Stimulated activated CD4-positive, alpha-beta T cell treated with anti-CD3 and anti-CD28 coated beads, TNF-alpha, amount 100 ng/mL, for 4 hours (primary cell): ENCODE data around the gene IMPG2.

Experiments used
- DNase-seq, 3 experiments: peaks; one replicate each; pipeline ENCODE4 v3.0.0-alpha.2; 2020; ENCODE audit warnings: low read depth in 3 of 3

Gene IMPG2

DNA sequence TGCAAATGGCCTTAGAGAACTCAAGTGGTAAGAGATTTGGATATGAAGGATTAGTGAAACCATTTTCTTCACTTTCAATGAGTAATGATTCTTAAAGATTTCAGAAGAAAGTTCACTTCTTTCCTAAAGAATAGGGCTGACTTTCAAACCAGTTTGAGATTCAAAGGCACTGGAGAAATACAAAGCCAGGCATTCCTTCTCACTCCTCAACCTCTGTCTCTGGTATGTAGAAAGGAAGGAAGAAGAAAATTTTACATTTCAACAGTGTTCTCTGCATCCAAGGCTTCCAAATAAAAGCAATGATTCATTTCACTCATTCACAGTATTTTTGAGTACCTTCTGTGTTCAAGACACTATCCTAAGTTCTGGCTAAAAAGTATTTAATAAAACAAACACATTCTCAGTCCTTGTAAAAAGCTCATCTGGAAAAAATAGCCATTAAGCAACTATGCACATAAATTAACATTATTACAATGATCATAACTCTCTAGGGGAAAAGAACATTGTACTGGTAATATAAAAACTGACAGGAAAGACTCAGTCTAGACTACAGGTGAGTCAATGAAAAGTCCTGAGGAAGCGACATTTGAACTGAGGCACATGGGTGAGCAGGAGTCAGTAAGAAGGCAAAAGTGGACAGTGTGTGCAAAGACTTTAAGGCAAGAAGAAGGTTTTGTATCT, 79.5 kb downstream of the IMPG2 start:
- DNase-seq, result no peak

DNA sequence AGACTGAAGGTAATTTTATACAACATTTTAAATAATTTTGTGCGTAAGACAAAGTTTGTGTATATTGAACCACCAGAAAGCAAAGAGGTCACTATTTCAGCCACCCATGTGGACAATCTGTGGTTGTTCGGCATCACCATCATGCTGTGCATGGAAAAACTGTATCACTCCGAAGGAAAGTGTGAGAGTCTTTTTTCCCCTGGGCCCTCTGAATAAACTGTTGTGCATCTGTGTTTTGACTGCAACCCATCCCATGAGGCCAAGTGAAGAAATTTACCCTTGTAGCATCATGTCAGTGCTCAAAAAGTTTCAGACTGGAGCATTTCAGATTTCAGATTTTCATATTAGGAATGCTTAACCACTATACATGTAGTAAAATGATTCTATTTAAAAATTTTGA, 85.3 kb downstream of the IMPG2 start:
- no peak for DNase-seq

DNA sequence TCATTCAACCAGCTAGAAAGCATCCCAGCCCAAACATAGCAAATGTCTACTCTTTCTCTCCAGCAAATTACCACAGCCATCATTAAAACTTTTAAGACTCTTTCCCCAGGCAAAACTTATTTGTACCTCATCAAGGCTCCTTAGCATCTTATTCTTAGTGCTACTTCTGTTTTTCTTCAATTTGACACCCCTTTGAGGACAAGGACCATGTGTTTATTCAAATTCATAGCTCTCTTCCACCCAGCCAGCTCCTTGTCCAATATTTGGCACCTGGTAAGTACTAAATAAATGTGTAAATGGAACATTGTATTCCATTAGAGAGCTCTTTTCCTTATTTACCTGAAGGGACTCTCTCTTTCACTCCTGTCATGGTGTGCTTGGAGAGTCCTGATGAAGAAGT, 89.8 kb downstream of the IMPG2 start:
- DNase-seq, result no peak

DNA sequence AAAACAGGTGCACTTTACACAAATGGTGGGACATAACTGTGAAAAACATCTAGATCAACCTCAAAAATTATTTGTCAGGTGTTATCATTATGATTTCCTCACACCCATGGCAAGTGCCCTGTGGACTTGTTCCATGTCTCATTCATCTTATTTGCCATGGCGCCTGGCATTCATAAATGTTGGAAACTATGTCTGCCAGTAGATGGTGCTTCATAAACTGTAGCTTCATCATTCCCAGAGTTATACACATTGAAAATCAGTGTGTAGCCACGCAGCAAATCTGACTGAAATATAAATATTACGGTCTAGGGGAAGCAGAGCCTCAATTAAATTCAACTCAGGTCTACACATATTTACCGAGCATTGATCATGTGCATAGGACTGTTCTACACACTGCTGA, 90.7 kb downstream of the IMPG2 start:
- no peak for DNase-seq

DNA sequence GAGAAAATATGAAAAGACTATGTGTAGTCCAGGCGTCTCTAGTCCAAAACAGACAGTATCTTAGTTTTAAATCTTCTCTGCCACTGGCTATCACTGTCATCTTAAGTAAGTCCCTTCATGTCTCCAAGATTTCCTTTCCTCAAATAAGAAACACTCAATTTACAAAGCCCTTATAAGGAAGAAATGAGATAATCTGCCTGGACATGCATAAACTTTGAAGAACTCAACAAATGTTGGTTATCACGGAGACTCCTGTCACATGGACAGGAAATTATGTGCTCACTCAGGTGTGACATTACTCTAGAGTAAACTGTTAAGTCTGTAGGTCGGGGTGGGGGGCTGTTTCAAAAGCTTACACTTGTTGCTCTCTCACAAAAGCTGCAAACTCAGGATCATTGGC, 91.9 kb downstream of the IMPG2 start:
- DNase-seq, result no peak

DNA sequence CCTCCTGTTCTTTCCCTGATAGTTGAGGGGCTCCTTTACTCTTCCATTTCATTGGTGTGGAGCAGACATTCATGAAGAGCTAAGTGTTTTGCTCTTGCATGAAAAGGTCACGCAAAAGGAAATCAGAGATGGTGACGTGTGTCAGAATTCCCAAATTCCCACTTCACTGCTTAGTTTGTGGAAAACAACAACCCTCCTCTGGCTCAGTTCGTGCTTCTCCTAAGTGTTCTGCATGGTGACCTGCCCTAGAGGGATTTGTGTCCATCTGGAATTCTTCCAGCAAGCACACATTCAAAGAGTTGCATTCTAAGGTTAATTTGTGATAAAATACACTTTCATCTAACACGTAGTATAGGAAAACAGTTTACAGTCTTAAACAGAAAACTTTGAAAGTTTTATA, 95.6 kb downstream of the IMPG2 start:
- DNase-seq, result no peak

DNA sequence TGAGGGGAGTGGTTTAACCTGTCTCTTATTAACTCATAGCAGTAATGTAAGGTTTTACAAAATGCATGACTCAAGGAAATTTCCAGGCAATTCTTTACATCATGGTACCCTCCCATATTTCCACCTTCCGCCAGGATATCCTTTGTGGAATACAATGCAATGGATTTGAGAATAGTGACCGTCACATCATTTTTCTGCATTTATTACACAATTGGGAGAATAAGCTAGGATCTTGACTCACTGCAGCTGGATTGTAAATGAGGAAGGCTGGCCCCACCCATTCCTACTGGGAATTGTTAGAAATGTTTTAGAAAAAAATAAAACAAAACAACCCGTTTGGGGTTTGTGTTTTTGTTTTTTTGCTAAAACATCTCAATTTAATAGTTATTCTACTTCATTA, 97.4 kb downstream of the IMPG2 start:
- DNase-seq, result no peak

DNA sequence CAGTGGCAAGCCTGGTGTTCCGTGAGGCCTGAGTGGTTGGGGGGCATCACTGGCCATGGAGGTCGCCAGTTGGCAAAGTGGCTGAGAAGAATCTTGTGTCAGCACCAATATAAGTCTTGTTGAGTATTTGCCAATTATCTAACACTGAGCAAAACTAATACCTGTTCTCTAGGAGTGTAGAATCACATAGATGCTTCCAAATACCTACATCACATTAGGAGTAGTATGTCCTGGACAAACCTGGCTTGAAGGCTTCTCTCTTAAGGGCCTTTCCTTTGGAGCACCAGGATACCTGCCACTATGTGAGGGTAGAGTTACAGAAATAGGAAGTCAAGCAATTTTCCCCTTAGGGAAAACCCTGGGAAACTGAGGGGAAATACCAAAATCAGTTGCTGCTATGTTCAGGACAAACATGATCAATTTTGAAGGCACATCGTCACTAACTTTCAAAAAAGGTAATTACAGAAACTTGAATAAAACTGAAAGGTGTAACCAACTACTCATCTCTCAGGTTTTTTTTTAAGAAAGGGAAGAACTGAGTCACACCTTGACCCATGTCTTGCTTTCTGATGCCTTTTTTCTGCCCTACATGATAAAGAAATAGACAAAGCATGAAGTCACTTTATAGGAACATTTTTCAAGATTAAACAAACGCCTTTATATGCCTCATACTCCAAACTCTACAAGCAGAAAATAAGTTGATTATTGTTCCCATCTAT, 100.4 kb downstream of the IMPG2 start:
- no peak for DNase-seq

DNA sequence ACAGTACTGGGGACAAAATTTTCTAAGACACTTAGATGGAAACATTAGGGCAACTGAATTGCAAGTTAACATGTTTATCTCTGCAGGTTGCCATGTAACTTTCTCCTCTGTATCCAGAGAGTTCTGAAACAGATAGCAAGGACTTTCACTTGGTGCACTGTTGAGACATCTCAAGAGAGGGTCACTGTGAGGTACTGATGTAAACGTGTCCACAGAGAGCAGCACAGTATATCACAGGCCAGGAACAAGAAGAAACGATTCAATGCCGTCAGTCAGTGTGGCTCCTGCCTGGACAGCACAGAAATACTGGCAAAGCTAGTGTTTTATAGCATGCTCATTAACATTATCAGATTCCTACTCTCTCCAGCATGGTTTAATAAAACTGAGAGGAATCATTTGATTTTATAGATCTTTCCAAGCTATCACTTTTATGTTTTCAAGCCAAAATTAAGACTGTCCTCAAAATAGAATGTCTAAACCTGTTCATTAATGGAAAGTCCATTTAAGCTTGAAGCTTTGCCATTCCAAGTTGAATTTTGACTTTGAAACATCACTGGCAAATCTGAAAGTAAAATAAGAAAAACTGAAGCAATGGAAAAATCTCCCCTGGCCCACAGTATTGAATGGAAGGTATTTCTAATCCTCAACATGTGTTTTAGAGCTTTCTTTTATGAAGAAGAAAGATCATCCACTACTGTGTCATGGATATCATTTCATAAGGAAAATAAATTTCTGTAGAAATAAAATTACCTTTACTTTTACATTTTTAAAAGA, 102.7 kb downstream of the IMPG2 start:
- no peak for DNase-seq

DNA sequence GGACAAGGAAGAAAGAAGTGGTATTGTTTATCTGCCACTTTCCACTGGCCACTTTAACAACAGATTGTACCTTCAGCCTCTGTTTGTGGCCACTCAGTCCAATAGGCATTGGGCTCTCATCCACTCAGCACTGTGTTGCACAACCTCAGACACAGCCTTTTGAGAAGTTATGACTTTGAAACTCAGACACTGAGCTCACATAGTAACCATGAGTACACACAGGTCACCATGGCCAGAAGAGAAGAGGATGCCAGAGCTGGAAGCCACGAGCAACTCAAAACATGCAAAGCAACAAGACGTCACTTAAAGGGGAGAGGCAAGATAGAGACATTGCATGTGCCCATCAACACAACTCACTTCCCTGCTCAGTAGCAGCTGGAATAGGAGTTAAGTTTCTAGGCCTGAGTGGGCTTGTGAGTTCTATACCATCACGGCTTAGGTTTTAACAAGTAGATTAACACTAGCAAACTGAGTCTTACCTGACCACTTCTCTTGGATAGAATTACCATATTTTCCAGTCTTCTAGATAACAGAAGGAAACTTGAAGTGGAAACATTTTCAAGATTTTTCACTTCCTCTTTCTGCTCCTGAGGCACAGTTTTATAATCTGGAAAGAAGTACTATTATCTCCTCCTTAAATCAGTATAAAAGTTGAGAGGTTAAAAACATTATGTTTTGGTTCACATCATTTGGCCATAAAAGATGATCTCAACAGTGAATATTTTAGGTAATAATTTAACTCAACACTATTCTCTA, 103.5 kb downstream of the IMPG2 start:
- DNase-seq, result no peak

DNA sequence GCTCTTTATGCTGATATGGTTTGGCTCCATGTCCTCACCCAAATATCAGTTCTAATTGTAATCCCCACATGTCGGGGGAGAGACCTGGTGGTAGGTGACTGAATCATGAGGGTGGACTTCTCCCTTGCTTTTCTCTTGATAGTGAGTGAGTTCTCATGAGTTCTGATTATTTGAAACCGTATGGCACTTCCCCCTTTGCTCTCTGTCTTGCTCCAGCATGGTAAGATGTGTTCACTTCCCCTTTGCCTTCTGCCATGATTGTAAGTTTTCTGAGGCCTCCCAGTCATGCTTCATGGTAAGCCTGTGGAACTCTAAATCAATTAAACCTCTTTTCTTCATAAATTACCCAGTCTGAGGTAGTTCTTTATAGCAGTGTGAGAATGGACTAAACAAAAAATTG, 107.6 kb downstream of the IMPG2 start:
- DNase-seq, result no peak

DNA sequence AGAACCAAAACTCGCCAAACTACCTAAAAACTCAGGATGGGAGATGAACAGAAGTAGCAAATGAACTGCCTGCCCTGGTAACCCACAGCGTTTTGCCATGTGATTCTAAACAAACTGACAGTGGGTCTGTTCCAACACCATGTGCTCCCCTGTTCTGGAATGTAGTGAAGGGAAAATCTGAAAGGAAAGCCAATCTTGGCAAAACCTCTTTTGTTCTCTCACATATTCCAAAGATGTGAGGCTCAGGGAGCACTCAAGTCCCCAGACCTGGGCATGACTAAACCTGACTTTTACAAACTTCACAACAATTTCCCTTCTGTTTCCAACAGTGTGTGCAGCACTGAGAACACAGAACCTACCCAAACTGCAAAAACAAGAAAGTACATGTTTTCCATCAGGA, 116.1 kb downstream of the IMPG2 start:
- no peak for DNase-seq

DNA sequence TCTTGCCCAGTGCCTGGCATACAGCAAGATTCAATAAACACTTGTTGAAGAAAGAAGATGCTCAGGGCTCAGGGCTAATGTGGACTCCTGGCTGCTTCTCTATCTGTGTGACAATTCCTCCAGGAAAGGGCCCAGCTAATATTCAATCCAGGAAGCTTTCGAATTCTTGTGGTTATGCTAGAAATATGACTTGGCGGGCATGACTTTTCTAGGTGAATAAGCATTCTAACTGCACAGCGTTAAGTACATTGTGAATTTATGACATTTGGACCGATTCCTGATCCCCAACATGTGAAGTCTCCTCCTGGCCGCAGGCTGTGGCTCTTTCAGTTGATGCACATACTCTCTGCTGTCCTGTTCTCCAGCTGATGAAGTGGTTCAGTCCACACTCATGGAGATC, 117.0 kb downstream of the IMPG2 start:
- DNase-seq, result no peak

DNA sequence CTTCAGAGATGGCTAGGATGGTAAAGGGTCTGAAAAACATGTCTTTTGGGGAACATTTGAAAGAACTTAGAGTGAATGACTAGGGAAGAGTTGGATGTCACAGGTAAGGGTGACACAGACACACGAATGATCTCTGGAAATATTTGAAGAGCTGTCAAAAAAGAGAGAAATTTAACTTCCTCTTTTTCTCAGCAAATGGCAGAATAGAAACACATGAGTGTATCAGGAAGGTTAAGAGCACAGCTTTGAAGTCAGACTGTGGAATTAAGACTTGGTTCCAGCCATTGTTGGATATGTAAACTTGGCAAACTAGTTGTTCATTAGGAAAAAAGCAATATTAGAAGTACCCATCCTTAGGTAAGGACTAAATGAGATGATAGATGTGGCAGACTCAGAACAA, 117.7 kb downstream of the IMPG2 start:
- DNase-seq, result no peak

DNA sequence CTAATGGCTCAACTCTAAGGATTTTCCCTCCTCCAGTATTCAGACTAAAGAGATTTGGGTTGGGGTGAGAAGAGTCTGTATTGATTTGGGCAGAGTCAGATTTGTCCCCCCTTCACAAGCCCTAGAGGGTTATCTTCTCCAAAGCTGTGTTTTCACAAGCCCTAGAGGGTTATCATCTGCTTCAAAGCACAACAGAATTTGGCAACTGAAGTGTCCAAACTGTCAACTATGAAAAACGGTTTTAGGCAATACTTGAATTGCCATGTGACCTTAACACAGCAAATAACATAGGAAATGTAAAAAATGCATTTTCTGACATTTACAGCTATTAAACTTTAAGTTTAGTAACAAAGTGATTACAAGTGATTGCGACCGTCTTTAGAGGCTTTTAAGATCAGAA, 119.9 kb downstream of the IMPG2 start:
- DNase-seq, result no peak

DNA sequence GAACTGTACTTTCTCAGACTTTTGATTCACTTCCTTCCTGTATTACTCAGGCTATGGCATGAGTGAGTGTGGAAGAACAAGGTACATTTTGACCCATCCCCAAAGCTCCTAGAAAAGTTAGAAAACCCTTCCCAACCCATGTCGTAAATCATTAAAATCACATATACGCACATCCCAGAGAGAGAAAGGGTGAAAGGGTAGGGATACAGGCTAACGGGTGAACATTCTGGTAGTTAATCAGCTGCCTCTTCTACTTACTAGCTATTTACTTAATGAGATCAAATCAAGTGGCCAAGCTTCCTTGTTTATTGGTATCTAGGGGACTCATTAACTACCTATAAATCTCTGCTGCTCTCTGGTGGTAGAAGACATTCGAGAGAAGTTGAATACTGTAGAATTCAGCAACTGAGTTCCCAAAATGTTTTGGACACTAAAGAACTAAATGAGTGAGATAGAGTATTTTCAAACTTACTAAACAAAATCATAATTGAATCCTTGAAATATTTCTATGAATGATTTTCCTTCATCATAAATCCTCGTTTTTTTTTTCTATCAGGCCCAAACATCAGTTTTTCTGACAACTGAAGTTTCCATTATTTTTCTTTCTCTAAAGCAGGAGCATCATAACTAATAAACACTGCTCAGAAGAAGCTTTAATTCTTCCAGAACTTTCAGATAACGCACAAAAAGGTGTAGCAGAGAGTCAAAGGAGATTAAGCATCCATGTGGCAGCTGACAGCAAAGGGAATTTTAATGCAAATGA, 124.2 kb downstream of the IMPG2 start:
- DNase-seq, result no peak

DNA sequence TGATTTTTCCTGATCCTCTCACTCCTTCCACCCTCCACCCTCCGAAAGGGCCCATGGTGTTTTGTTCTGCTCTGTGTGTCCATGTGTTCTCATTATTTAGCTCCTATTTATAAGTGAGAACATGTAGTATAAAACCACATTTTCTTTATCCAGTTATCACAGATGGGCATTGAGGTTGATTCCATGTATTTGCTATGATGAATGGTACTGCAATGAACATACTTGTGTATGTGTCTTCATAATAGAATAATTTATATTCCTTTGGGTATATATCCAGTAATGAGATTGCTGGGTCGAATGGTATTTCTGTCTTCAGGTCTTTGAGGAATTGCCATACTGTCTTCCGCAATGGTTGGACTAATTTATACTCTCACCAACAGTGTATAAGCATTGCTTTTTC, 126.0 kb downstream of the IMPG2 start:
- DNase-seq, result no peak

DNA sequence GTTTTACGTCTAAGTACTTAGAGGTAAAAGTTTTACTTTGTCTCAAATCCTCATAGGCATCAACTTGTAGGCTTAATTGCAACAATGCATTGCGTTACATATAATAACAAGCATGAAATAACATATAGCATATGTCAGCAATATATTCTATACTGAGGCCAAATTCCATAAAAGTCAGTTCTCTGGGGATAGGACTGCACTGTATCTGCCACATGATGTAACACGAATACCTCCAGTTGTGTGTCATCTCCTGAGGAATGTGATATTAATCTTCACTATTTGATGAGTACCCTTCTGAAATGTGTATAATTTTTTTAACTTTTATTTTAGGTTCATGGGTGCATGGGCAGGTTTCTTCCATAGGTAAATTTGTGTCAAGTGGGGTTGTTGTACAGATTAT, 126.4 kb downstream of the IMPG2 start:
- DNase-seq, result no peak

DNA sequence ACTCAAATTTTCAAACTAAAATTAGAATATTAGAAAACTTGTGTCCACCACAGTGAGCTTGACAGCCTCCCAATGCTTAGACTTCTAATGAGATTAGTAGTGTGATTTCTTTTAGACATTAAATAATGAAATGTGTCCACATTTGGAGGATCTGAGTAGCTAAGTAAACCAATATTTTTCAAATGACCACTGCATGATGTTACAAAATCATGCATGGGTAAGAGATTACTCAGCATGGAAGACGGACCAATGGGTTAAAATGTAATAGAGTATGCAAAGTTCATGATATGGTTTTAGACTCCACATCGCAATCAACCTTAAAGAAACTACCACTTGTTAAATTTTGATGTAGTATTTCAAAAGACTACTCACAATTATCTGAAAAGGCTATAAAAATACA, 130.6 kb downstream of the IMPG2 start:
- DNase-seq, result no peak

DNA sequence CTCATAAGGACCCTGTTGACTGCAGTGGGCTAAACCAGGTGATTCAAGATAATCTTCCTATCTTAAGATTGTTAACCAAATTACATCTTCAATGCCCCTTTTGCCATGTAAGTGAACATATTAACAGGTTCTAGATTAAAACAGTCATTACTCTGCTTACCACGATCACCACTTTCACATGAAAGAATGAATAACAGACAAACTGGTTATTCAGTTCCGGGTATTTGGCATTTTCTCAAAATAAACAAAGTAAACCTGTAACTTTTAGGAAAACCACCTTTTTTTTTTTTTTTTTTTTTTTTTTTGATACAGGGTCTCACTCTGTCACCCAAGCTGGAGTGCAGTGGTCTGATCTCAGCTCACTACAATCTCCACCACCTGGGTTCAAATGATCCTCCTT, 131.2 kb downstream of the IMPG2 start:
- DNase-seq, result no peak

DNA sequence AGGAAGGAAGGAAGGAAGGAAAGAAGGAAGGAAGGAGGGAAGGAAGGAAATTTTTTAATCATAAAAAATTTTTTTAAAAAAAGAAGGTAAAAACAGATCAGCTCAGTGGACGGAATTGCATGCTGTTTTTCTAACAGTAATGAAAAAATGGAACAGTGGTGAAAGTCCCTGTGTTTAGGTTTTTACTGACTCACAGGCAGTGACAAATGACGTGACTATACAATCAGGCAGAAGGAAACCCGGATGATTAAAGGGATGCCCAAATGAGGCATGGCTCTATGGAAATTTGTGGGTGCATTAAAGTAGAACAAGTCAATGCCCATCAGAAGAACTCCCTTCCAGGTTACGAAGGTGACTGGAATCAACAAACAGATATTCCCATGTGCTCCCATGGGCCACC, 135.0 kb downstream of the IMPG2 start:
- no peak for DNase-seq

DNA sequence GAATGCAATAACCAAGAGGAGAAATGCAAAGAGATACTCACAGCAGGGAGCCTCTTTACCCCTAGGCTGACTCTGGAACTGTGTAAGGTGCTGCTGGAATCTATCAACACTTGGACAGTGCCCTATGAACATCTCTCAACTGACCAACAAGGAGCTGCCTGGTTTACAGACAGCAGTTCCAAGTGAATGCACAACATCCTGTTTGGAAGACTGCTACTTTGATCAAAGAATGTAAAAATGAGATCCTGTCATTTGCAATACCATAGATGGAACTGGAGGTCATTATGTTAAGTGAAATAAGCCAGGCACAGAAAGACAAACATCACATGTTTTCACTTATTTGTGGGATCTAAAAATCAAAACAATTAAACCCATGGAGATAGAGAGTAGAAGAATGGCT, 136.3 kb downstream of the IMPG2 start:
- no peak for DNase-seq
